CD14-positive monocyte (primary cell): ENCODE data around the gene MIGA1. TPM values are rescaled to one million over a fixed set of nuclear protein-coding genes. Genes with fewer than 3 reads are reported as not detected.
A peak's percentile ranks its signal among the peaks of the same experiment; 100 is the strongest.

Experiments used
- DNase-seq, 3 donors: peaks; one replicate each; pipeline ENCODE4 v3.0.0-alpha.2; 2011 to 2022
- H2AFZ ChIP-seq: 2 replicates; pipeline ENCODE4 v1.6.0; 2012; ENCODE audit warnings: mild to moderate bottlenecking, low read depth, low read length, inconsistent platforms; ENCODE audit not compliant: insufficient read depth, poor library complexity, severe bottlenecking
- H3K27ac ChIP-seq, 2 donors: 1 replicate in 1 of 2; 2 replicates in 1 of 2; pipeline ENCODE4 v1.5.1; 2012 to 2013; ENCODE audit warnings: low read length in 2 of 2, control low read depth in 1 of 2, inconsistent platforms in 1 of 2, low read depth in 1 of 2, mild to moderate bottlenecking in 1 of 2
- H3K27me3 ChIP-seq, 2 donors: one replicate each; pipeline versions ENCODE4 v1.6.0 to v1.6.1; 2011 to 2013; ENCODE audit warnings: low read length in 2 of 2; ENCODE audit not compliant: control insufficient read depth in 2 of 2, insufficient read depth in 2 of 2
- H3K36me3 ChIP-seq, 2 donors: replicated peaks in 1 of 2; 1 replicate in 1 of 2; 2 replicates in 1 of 2; pipeline versions ENCODE4 v1.5.1 to v1.6.1; 2012 to 2013; ENCODE audit warnings: low read length in 2 of 2, control low read depth in 1 of 2, inconsistent platforms in 1 of 2, mild to moderate bottlenecking in 1 of 2; ENCODE audit not compliant: insufficient read depth in 2 of 2, control insufficient read depth in 1 of 2
- H3K4me1 ChIP-seq, 2 donors: 1 replicate in 1 of 2; 2 replicates in 1 of 2; pipeline versions ENCODE4 v1.5.1 to v1.6.1; 2012 to 2013; ENCODE audit warnings: low read length in 2 of 2, control low read depth in 1 of 2, inconsistent platforms in 1 of 2, mild to moderate bottlenecking in 1 of 2, moderate library complexity in 1 of 2; ENCODE audit not compliant: insufficient read depth in 2 of 2, control insufficient read depth in 1 of 2
- H3K4me2 ChIP-seq: replicated peaks from 2 replicates; pipeline ENCODE3; 2012; ENCODE audit warnings: low read length, moderate library complexity, mild to moderate bottlenecking; ENCODE audit not compliant: poor library complexity, severe bottlenecking; ENCODE audit errors: extremely low read depth
- H3K4me3 ChIP-seq, 3 experiments: fragments of 200-600 bp in 1 of 3; sonication (generic) in 1 of 3; replicated peaks in 1 of 3; 1 replicate in 2 of 3; 2 replicates in 1 of 3; pipeline ENCODE4 v1.5.1; 2011 to 2013; ENCODE audit warnings: low read length in 3 of 3, mild to moderate bottlenecking in 3 of 3, control low read depth in 2 of 3, low read depth in 2 of 3, inconsistent platforms in 1 of 3, moderate library complexity in 1 of 3
- H3K79me2 ChIP-seq: 2 replicates; pipeline ENCODE4 v1.6.0; 2012; ENCODE audit warnings: mild to moderate bottlenecking, control low read depth, inconsistent platforms, low read length, moderate library complexity; ENCODE audit not compliant: insufficient read depth
- H3K9ac ChIP-seq: 2 replicates; pipeline ENCODE4 v1.6.0; 2017; ENCODE audit warnings: low read length, mild to moderate bottlenecking; ENCODE audit not compliant: insufficient read depth, poor library complexity, severe bottlenecking
- H3K9me3 ChIP-seq, 2 donors: replicated peaks in 1 of 2; 1 replicate in 1 of 2; 2 replicates in 1 of 2; pipeline versions ENCODE4 v1.5.1 to v1.6.1; 2012 to 2013; ENCODE audit warnings: low read length in 2 of 2, control low read depth in 1 of 2; ENCODE audit not compliant: control insufficient read depth in 1 of 2, insufficient read depth in 1 of 2
- H4K20me1 ChIP-seq: 2 replicates; pipeline ENCODE4 v1.6.0; 2012; ENCODE audit warnings: mild to moderate bottlenecking, low read length, control low read depth, moderate library complexity; ENCODE audit not compliant: insufficient read depth
- H3K27ac Mint-ChIP-seq, 7 donors: one replicate each; pipeline ENCODE4 v1.8.0; 2020; ENCODE audit warnings: mild to moderate bottlenecking in 7 of 7, mixed read lengths in 7 of 7, moderate library complexity in 6 of 7, inconsistent platforms in 2 of 7
- H3K27me3 Mint-ChIP-seq, 3 donors: one replicate each; pipeline ENCODE4 v1.8.0; 2021 to 2022; ENCODE audit warnings: low read depth in 3 of 3, mild to moderate bottlenecking in 3 of 3, mixed read lengths in 3 of 3, moderate library complexity in 3 of 3, inconsistent platforms in 1 of 3
- H3K36me3 Mint-ChIP-seq, 2 donors: one replicate each; pipeline ENCODE4 v1.8.0; 2020; ENCODE audit warnings: mixed read lengths in 2 of 2, inconsistent platforms in 1 of 2, mild to moderate bottlenecking in 1 of 2
- H3K4me1 Mint-ChIP-seq: one replicate; pipeline ENCODE4 v1.8.0; 2020; ENCODE audit warnings: mild to moderate bottlenecking, mixed read lengths
- H3K4me3 Mint-ChIP-seq, 2 donors: one replicate each; pipeline ENCODE4 v1.8.0; 2020; ENCODE audit warnings: mild to moderate bottlenecking in 2 of 2, mixed read lengths in 2 of 2, moderate library complexity in 1 of 2
- H3K9me3 Mint-ChIP-seq, 7 donors: one replicate each; pipeline ENCODE4 v1.8.0; 2020 to 2022; ENCODE audit warnings: mixed read lengths in 7 of 7, mild to moderate bottlenecking in 6 of 7, moderate library complexity in 6 of 7, inconsistent platforms in 2 of 7
- WGBS: methylation state at CpG from one replicate; pipeline ENCODE4 v1.1.5; 2013; ENCODE audit warnings: missing lambda C conversion rate; ENCODE audit not compliant: insufficient coverage; 5-methylcytosine and 5-hydroxymethylcytosine counted together
- intact Hi-C, 2 donors: fragments of 100-400 bp; cut with micrococcal nuclease; formaldehyde crosslinking; loops; one replicate each; pipeline versions ENCODE4 v1.15.0 to v1.15.1; 2023
- polyA plus RNA-seq, 3 donors: library from polyadenylated mRNA; depleted of rRNA in 1 of 3; unstranded in 2 of 3; stranded (reverse) in 1 of 3; fragments of 300-500 nt in 2 of 3; fragments of >200 nt in 1 of 3; fragmentation: Illumina TruSeq in 2 of 3; gene quantifications; 1 replicate in 2 of 3; 2 replicates in 1 of 3; pipeline ENCODE4 v1.2.3, GENCODE V29; 2012 to 2021
- TF ChIP-seq, protein P1 (sequence below): fragments of 200-600 bp; IDR thresholded peaks from one replicate; pipeline ENCODE4 v1.8.0; 2022; ENCODE audit warnings: antibody characterized with exemption, mild to moderate bottlenecking

Gene MIGA1
- polyA plus RNA-seq, 3 donors, result 5.0 to 7.2 (median 6.5) TPM

DNA sequence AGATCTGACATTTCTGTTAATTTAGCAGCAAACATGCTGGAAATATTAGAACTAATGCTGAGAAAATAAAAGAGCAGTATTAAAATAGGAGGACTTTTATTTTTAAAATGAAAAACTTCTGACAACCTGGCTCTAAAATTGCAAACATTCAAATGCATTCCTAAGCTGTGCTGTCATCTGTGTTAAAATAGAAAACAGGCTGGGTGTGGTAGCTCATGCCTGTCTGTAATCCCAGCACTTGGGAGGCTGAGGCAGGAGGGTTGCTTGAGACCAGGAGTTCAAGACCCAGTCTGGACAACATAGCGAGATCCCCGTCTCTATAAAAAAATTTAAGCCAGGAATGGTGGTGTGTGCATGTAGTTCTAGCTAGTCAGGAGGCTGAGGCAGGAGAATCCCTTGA is 44.6 kb downstream of the MIGA1 start:
- Histone ChIP-seq H3K4me1 (peaks cover 4 to 7% of the 10 kb centered on the region in 2 donors), H2AFZ (no peak overlapping the region), H3K79me2 (no peaks in the 10 kb centered on the region), H3K9me3 (no peaks in the 10 kb centered on the region), H3K9ac (no peak overlapping the region), H4K20me1 (no peaks in the 10 kb centered on the region), H3K4me3 (no peak overlapping the region), H3K27me3 (no peaks in the 10 kb centered on the region), H3K4me2 (no peak overlapping the region), H3K27ac (no peak overlapping the region), H3K36me3 (peaks cover 34 to 65% of the 10 kb centered on the region in 2 donors)
- intact Hi-C loops, result no loop called here
- H3K36me3 Mint-ChIP-seq, result peaks cover 45 to 64% of the 10 kb centered on the region in 2 donors
- no peak for DNase-seq
- H3K27me3 Mint-ChIP-seq, result no peaks in the 10 kb centered on the region
- H3K9me3 Mint-ChIP-seq, result peaks cover 0 to 2% (median 0%) of the 10 kb centered on the region in 7 donors
- H3K4me3 Mint-ChIP-seq, result no peak overlapping the region
- peaks cover 8% of the 10 kb centered on the region for H3K4me1 Mint-ChIP-seq
- H3K27ac Mint-ChIP-seq, result peak overlapping the region in 1 of 7 donors; percentile 66
- WGBS, result 92% methylated on average over 2 of the region's 2 CpGs
- TF ChIP-seq, protein P1, sequence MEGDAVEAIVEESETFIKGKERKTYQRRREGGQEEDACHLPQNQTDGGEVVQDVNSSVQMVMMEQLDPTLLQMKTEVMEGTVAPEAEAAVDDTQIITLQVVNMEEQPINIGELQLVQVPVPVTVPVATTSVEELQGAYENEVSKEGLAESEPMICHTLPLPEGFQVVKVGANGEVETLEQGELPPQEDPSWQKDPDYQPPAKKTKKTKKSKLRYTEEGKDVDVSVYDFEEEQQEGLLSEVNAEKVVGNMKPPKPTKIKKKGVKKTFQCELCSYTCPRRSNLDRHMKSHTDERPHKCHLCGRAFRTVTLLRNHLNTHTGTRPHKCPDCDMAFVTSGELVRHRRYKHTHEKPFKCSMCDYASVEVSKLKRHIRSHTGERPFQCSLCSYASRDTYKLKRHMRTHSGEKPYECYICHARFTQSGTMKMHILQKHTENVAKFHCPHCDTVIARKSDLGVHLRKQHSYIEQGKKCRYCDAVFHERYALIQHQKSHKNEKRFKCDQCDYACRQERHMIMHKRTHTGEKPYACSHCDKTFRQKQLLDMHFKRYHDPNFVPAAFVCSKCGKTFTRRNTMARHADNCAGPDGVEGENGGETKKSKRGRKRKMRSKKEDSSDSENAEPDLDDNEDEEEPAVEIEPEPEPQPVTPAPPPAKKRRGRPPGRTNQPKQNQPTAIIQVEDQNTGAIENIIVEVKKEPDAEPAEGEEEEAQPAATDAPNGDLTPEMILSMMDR, result no peak

DNA sequence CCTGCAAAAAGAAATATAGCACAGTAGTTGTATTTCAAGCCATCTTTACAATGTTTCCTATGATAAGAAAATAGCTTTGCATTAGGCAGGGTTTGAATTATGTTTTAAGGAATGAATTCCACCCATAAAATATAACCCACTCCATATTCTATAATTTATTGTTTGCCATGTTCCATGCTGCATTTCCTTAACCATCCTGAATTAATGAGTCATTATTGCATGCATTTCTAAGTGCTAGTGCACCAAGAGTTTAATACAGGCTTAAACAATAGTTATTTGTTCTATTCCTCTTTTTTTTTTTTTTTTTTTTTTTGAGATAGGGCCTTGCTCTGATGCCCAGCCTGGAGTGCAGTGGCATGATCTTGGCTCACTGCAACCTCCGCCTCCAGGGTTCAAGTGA is 45.2 kb downstream of the MIGA1 start:
- 100% methylated on average over 1 of the region's 1 CpG for WGBS
- H3K27ac Mint-ChIP-seq, result peak overlapping the region; percentile 25 to 90 (median 81)
- no peak overlapping the region for H2AFZ ChIP-seq

More for the DNA sequence above, 45.2 kb downstream of the MIGA1 start:
- H3K79me2 ChIP-seq, result no peaks in the 10 kb centered on the region
- peaks cover 8% of the 10 kb centered on the region for H3K4me1 Mint-ChIP-seq
- no peaks in the 10 kb centered on the region for H4K20me1 ChIP-seq
- peaks cover 43 to 63% of the 10 kb centered on the region in 2 donors for H3K36me3 Mint-ChIP-seq
- TF ChIP-seq, protein P1, result no peak
- no peak overlapping the region for H3K4me3 Mint-ChIP-seq
- H3K4me1 ChIP-seq, result peaks cover 4 to 7% of the 10 kb centered on the region in 2 donors
- no peak overlapping the region for H3K4me2 ChIP-seq
- H3K4me3 ChIP-seq, result no peak overlapping the region
- no peak overlapping the region for H3K9ac ChIP-seq
- no peak for DNase-seq
- intact Hi-C loops, result no loop called here
- H3K27ac ChIP-seq, result peak overlapping the region; percentile 33 to 69
- H3K27me3 ChIP-seq, result no peaks in the 10 kb centered on the region
- no peaks in the 10 kb centered on the region for H3K9me3 ChIP-seq
- H3K36me3 ChIP-seq, result peaks cover 33 to 65% of the 10 kb centered on the region in 2 donors
- peaks cover 0 to 2% (median 0%) of the 10 kb centered on the region in 7 donors for H3K9me3 Mint-ChIP-seq
- no peaks in the 10 kb centered on the region for H3K27me3 Mint-ChIP-seq
